ENCODE measurements around the gene NRIP1.

Gene NRIP1

GRCh38 chr21:14998336-14998735 is 66.5 kb downstream of the NRIP1 start:
- no CpG with 5 or more reads among the region's 3 CpGs for WGBS (ENCODE audit: insufficient coverage)
- H3K36me3 ChIP-seq (ENCODE audit: control insufficient read depth in 4 of 4, insufficient read depth in 4 of 4, low read length in 3 of 4) = peaks cover 10 to 52% (median 13%) of the 10 kb centered on the region in 4 experiments

GRCh38 chr21:14995695-14996490 is 68.9 kb downstream of the NRIP1 start:
- 79% methylated on average over 4 of the region's 9 CpGs for WGBS (ENCODE audit: insufficient coverage)
- Histone ChIP-seq H3K4me1 (ENCODE audit: control extremely low read depth in 1 of 4, control insufficient read depth in 4 of 4, insufficient read depth in 4 of 4, low read length in 3 of 4) (peaks cover 0 to 42% (median 14%) of the 10 kb centered on the region in 4 experiments), H3K36me3 (ENCODE audit: control insufficient read depth in 4 of 4, insufficient read depth in 4 of 4, low read length in 3 of 4) (peaks cover 7 to 51% (median 21%) of the 10 kb centered on the region in 4 experiments), H3K4me3 (ENCODE audit: control insufficient read depth in 1 of 7, extremely low read depth in 1 of 7, insufficient read depth in 4 of 7, low read depth in 2 of 7, low read length in 6 of 7) (no peak overlapping the region), H3K27ac (ENCODE audit: insufficient read depth in 1 of 2, low read depth in 1 of 2, low read length in 2 of 2, poor library complexity in 1 of 2, severe bottlenecking in 2 of 2) (no peak overlapping the region), H3K27me3 (replicated peaks in 2 of 5; ENCODE audit: control insufficient read depth in 4 of 5, insufficient read depth in 5 of 5, low read length in 4 of 5) (no peaks in the 10 kb centered on the region), H3K9me3 (ENCODE audit: control extremely low read depth in 1 of 5, control insufficient read depth in 4 of 5, insufficient read depth in 2 of 5, low read depth in 1 of 5, low read length in 4 of 5) (no peaks in the 10 kb centered on the region)
- ChIA-PET POLR2A (no interaction called here), CTCF (interaction anchor here (0.6 to 1.1 kb wide), 2 partner anchors 9 to 16 kb away, joined by 3 to 4 read pairs; no protein-coding TSS in a partner anchor)
- DNase-seq = peak; percentile 14 to 52 (median 49)

More at GRCh38 chr21:14998336-14998735, 66.5 kb downstream of the NRIP1 start:
- Histone ChIP-seq H3K27me3 (replicated peaks in 2 of 5; ENCODE audit: control insufficient read depth in 4 of 5, insufficient read depth in 5 of 5, low read length in 4 of 5) (no peaks in the 10 kb centered on the region), H3K4me3 (ENCODE audit: control insufficient read depth in 1 of 7, extremely low read depth in 1 of 7, insufficient read depth in 4 of 7, low read depth in 2 of 7, low read length in 6 of 7) (no peak overlapping the region), H3K4me1 (ENCODE audit: control extremely low read depth in 1 of 4, control insufficient read depth in 4 of 4, insufficient read depth in 4 of 4, low read length in 3 of 4) (peaks cover 0 to 53% (median 18%) of the 10 kb centered on the region in 4 experiments), H3K9me3 (ENCODE audit: control extremely low read depth in 1 of 5, control insufficient read depth in 4 of 5, insufficient read depth in 2 of 5, low read depth in 1 of 5, low read length in 4 of 5) (no peaks in the 10 kb centered on the region), H3K27ac (ENCODE audit: insufficient read depth in 1 of 2, low read depth in 1 of 2, low read length in 2 of 2, poor library complexity in 1 of 2, severe bottlenecking in 2 of 2) (no peak overlapping the region)
- no peak for DNase-seq
- POLR2A ChIA-PET = interaction anchor here (0.6 kb wide), 1 partner anchor 14 kb away, joined by 3 read pairs; no protein-coding TSS in a partner anchor
- CTCF ChIA-PET = interaction anchor here (1.0 to 1.5 kb wide), 3 partner anchors 12 to 16 kb away, joined by 4 to 5 read pairs (median 4); no protein-coding TSS in a partner anchor

GRCh38 chr21:14995226-14995625 is 69.6 kb downstream of the NRIP1 start:
- Histone ChIP-seq H3K36me3 (ENCODE audit: control insufficient read depth in 4 of 4, insufficient read depth in 4 of 4, low read length in 3 of 4) (peaks cover 12 to 57% (median 26%) of the 10 kb centered on the region in 4 experiments), H3K27me3 (replicated peaks in 2 of 5; ENCODE audit: control insufficient read depth in 4 of 5, insufficient read depth in 5 of 5, low read length in 4 of 5) (no peaks in the 10 kb centered on the region), H3K27ac (ENCODE audit: insufficient read depth in 1 of 2, low read depth in 1 of 2, low read length in 2 of 2, poor library complexity in 1 of 2, severe bottlenecking in 2 of 2) (no peak overlapping the region), H3K4me3 (ENCODE audit: control insufficient read depth in 1 of 7, extremely low read depth in 1 of 7, insufficient read depth in 4 of 7, low read depth in 2 of 7, low read length in 6 of 7) (no peak overlapping the region), H3K9me3 (ENCODE audit: control extremely low read depth in 1 of 5, control insufficient read depth in 4 of 5, insufficient read depth in 2 of 5, low read depth in 1 of 5, low read length in 4 of 5) (no peaks in the 10 kb centered on the region), H3K4me1 (ENCODE audit: control extremely low read depth in 1 of 4, control insufficient read depth in 4 of 4, insufficient read depth in 4 of 4, low read length in 3 of 4) (peaks cover 0 to 47% (median 14%) of the 10 kb centered on the region in 4 experiments)
- ChIA-PET CTCF (interaction anchor here (0.6 to 1.1 kb wide), 4 partner anchors 10 to 61 kb away, joined by 3 to 4 read pairs (median 3); no protein-coding TSS in a partner anchor), POLR2A (no interaction called here)
- no peak for DNase-seq
- WGBS (ENCODE audit: insufficient coverage) = no CpG with 5 or more reads among the region's 2 CpGs

- CTCF ChIA-PET = interaction anchor here (0.6 to 1.0 kb wide), 3 partner anchors 10 to 129 kb away, joined by 3 to 4 read pairs (median 3); no protein-coding TSS in a partner anchor
These were observed 71.7 kb downstream of the NRIP1 start for GRCh38 chr21:14993115-14993514.

DNA sequence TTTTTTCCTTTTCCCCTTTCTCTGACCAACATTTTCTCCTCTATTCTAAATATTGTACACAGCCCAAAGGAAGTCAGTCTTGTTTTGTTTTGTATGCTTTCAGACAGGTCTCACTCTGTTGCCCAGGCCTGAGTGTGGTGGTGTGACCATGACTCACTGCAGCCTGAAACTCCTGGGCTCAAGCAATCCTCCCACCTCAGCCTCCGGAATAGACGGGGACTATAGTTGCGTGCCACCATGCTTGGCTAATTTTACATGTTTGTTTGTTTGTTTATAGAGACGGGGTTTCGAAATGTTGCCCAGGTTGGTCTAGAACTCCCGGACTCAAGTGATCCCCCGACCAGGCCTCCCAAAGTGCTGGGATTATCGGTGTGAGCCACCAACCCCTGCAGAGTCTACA is 72.8 kb downstream of the NRIP1 start:
- WGBS (ENCODE audit: insufficient coverage) = 98% methylated on average over 6 of the region's 8 CpGs
- no peak overlapping the region for H3K4me3 ChIP-seq (ENCODE audit: control insufficient read depth in 1 of 7, extremely low read depth in 1 of 7, insufficient read depth in 4 of 7, low read depth in 2 of 7, low read length in 6 of 7)

More at GRCh38 chr21:14993115-14993514, 71.7 kb downstream of the NRIP1 start:
- peaks cover 0 to 46% (median 10%) of the 10 kb centered on the region in 4 experiments for H3K4me1 ChIP-seq (ENCODE audit: control extremely low read depth in 1 of 4, control insufficient read depth in 4 of 4, insufficient read depth in 4 of 4, low read length in 3 of 4)
- no peak for DNase-seq
- POLR2A ChIA-PET = no interaction called here
- WGBS (ENCODE audit: insufficient coverage) = 100% methylated on average over 1 of the region's 2 CpGs
- peaks cover 23 to 64% (median 35%) of the 10 kb centered on the region in 4 experiments for H3K36me3 ChIP-seq (ENCODE audit: control insufficient read depth in 4 of 4, insufficient read depth in 4 of 4, low read length in 3 of 4)
- H3K4me3 ChIP-seq (ENCODE audit: control insufficient read depth in 1 of 7, extremely low read depth in 1 of 7, insufficient read depth in 4 of 7, low read depth in 2 of 7, low read length in 6 of 7) = no peak overlapping the region
- H3K27me3 ChIP-seq (replicated peaks in 2 of 5; ENCODE audit: control insufficient read depth in 4 of 5, insufficient read depth in 5 of 5, low read length in 4 of 5) = no peaks in the 10 kb centered on the region
- no peak overlapping the region for H3K27ac ChIP-seq (ENCODE audit: insufficient read depth in 1 of 2, low read depth in 1 of 2, low read length in 2 of 2, poor library complexity in 1 of 2, severe bottlenecking in 2 of 2)
- H3K9me3 ChIP-seq (ENCODE audit: control extremely low read depth in 1 of 5, control insufficient read depth in 4 of 5, insufficient read depth in 2 of 5, low read depth in 1 of 5, low read length in 4 of 5) = no peaks in the 10 kb centered on the region

GRCh38 chr21:14989359-14989758 is 75.4 kb downstream of the NRIP1 start:
- POLR2A ChIA-PET = interaction anchor here (1.0 kb wide), 1 partner anchor 11 kb away, joined by 3 read pairs; no protein-coding TSS in a partner anchor
- H3K27me3 ChIP-seq (replicated peaks in 2 of 5; ENCODE audit: control insufficient read depth in 4 of 5, insufficient read depth in 5 of 5, low read length in 4 of 5) = no peaks in the 10 kb centered on the region
- H3K36me3 ChIP-seq (ENCODE audit: control insufficient read depth in 4 of 4, insufficient read depth in 4 of 4, low read length in 3 of 4) = peaks cover 32 to 77% (median 42%) of the 10 kb centered on the region in 4 experiments
- H3K4me1 ChIP-seq (ENCODE audit: control extremely low read depth in 1 of 4, control insufficient read depth in 4 of 4, insufficient read depth in 4 of 4, low read length in 3 of 4) = peaks cover 0 to 29% (median 4%) of the 10 kb centered on the region in 4 experiments
- CTCF ChIA-PET = interaction anchor here (0.8 to 1.1 kb wide), 3 partner anchors 10 to 493 kb away, joined by 3 read pairs; no protein-coding TSS in a partner anchor
- no peak overlapping the region for H3K4me3 ChIP-seq (ENCODE audit: control insufficient read depth in 1 of 7, extremely low read depth in 1 of 7, insufficient read depth in 4 of 7, low read depth in 2 of 7, low read length in 6 of 7)
- no peaks in the 10 kb centered on the region for H3K9me3 ChIP-seq (ENCODE audit: control extremely low read depth in 1 of 5, control insufficient read depth in 4 of 5, insufficient read depth in 2 of 5, low read depth in 1 of 5, low read length in 4 of 5)
- no peak for DNase-seq
- 100% methylated on average over 1 of the region's 2 CpGs for WGBS (ENCODE audit: insufficient coverage)
- H3K27ac ChIP-seq (ENCODE audit: insufficient read depth in 1 of 2, low read depth in 1 of 2, low read length in 2 of 2, poor library complexity in 1 of 2, severe bottlenecking in 2 of 2) = no peak overlapping the region

More for the DNA sequence above, 72.8 kb downstream of the NRIP1 start:
- Histone ChIP-seq H3K27me3 (replicated peaks in 2 of 5; ENCODE audit: control insufficient read depth in 4 of 5, insufficient read depth in 5 of 5, low read length in 4 of 5) (no peaks in the 10 kb centered on the region), H3K9me3 (ENCODE audit: control extremely low read depth in 1 of 5, control insufficient read depth in 4 of 5, insufficient read depth in 2 of 5, low read depth in 1 of 5, low read length in 4 of 5) (no peaks in the 10 kb centered on the region), H3K4me1 (ENCODE audit: control extremely low read depth in 1 of 4, control insufficient read depth in 4 of 4, insufficient read depth in 4 of 4, low read length in 3 of 4) (peaks cover 0 to 43% (median 10%) of the 10 kb centered on the region in 4 experiments), H3K36me3 (ENCODE audit: control insufficient read depth in 4 of 4, insufficient read depth in 4 of 4, low read length in 3 of 4) (peaks cover 29 to 71% (median 41%) of the 10 kb centered on the region in 4 experiments), H3K27ac (ENCODE audit: insufficient read depth in 1 of 2, low read depth in 1 of 2, low read length in 2 of 2, poor library complexity in 1 of 2, severe bottlenecking in 2 of 2) (no peak overlapping the region)
- ChIA-PET POLR2A (no interaction called here), CTCF (no interaction called here)
- DNase-seq = peak in 1 of 3 donors; percentile 51
